Bronchus fibroblast of lung (primary cell): ENCODE data around the gene TVP23B. TPM values are rescaled to one million over a fixed set of nuclear protein-coding genes. Genes with fewer than 3 reads are reported as not detected.

ENCODE experiments used
- total RNA-seq: library from RNA; depleted of rRNA; stranded (reverse); fragments of >200 nt; gene quantifications from 2 replicates; pipeline ENCODE4 v1.2.3, GENCODE V29; 2015

TVP23B gene
- 16.2 and 21.9 TPM in 2 replicates for total RNA-seq

GRCh38 chr17:18780991-18781718, at the start of gene TVP23B:
TSS of gene TVP23B (plus strand) at chr17:18781183. CDS start at chr17:18781294, 111 bp downstream.

GRCh38 chr17:18743699-18744421, 37.1 kb upstream of the TVP23B start, which contains the start of gene FBXW10:
TSS of gene FBXW10 (plus strand) at chr17:18744054. CDS start at chr17:18744245, 191 bp downstream.

Other genes with a start within 250 kb of the TVP23B start
- gene TBC1D28, start 136.8 kb upstream of the TVP23B start, total RNA-seq, result not detected in 2 replicates
- 6.1 and 7.3 TPM in 2 replicates for gene FOXO3B, start 98.9 kb upstream of the TVP23B start, total RNA-seq
- gene FBXW10, start 37.1 kb upstream of the TVP23B start, total RNA-seq, result not detected in 2 replicates
- 22.9 and 30.9 TPM in 2 replicates for gene PRPSAP2, start 76.9 kb downstream of the TVP23B start, total RNA-seq
- not detected in 2 replicates for gene SLC5A10, start 171.0 kb downstream of the TVP23B start, total RNA-seq
- 11.4 and 11.6 TPM in 2 replicates for gene FAM83G, start 223.6 kb downstream of the TVP23B start, total RNA-seq